GM18520 (cell line): ENCODE results near the gene CRIP1.

Experiments used
- ATAC-seq: cut with Tn5 transposase; IDR thresholded peaks from one replicate; pipeline ENCODE4 v1.9.1; 2021; ENCODE audit not compliant: unreplicated experiment

Gene CRIP1

GRCh38 chr14:105469456-105470349 lies 17.0 kb upstream of the CRIP1 start:
- no peak for ATAC-seq

GRCh38 chr14:105470350-105471296 lies 16.1 kb upstream of the CRIP1 start:
- no peak for ATAC-seq

GRCh38 chr14:105471297-105471821 lies 15.3 kb upstream of the CRIP1 start:
- no peak for ATAC-seq

GRCh38 chr14:105471823-105472485 lies 14.7 kb upstream of the CRIP1 start:
- ATAC-seq = no peak

- no peak for ATAC-seq
These were observed 14.1 kb upstream of the CRIP1 start for GRCh38 chr14:105472486-105472991.

- no peak for ATAC-seq
These were observed 13.5 kb upstream of the CRIP1 start for GRCh38 chr14:105473033-105473676.

- ATAC-seq = no peak
These were observed 12.8 kb upstream of the CRIP1 start for GRCh38 chr14:105473677-105474482.

GRCh38 chr14:105474483-105475268 lies 12.0 kb upstream of the CRIP1 start, which contains the start of gene CRIP2:
Gene CRIP2 (plus strand): TSS chr14:105474821. CDS start chr14:105474863, 42 bp downstream.
- no peak for ATAC-seq

- ATAC-seq = no peak
These were observed 11.2 kb upstream of the CRIP1 start for GRCh38 chr14:105475269-105476096.

- ATAC-seq = no peak
These were observed 10.4 kb upstream of the CRIP1 start for GRCh38 chr14:105476097-105476830.

- no peak for ATAC-seq
These were observed 9.6 kb upstream of the CRIP1 start for GRCh38 chr14:105476831-105477659.

GRCh38 chr14:105477660-105478397 lies 8.9 kb upstream of the CRIP1 start:
- no peak for ATAC-seq

GRCh38 chr14:105478398-105479251 lies 8.1 kb upstream of the CRIP1 start:
- no peak for ATAC-seq

- no peak for ATAC-seq
These were observed 7.1 kb upstream of the CRIP1 start for GRCh38 chr14:105479431-105480158.
